GM18951 (cell line): ENCODE results near the gene ZFP91.

Experiments
- POLR2A ChIP-seq: IDR thresholded peaks from 4 replicates; pipeline ENCODE4 v1.6.1; 2011; ENCODE audit warnings: mild to moderate bottlenecking; ENCODE audit not compliant: insufficient read length, insufficient read depth; ENCODE audit errors: extremely low read depth
- in situ Hi-C: fragments of 300-500 bp; cut with MboI; formaldehyde crosslinking; loops from one replicate; pipeline ENCODE4 v1.12.0; 2022; ENCODE audit warnings: low sequenced_read_pairs, mixed read lengths, inconsistent platforms; ENCODE audit not compliant: unreplicated experiment

ZFP91 gene

GRCh38 chr11:58626934-58627483 lies 48.1 kb downstream of the ZFP91 start:
- in situ Hi-C loops: no loop called here
- TF ChIP-seq POLR2A: no peak

DNA sequence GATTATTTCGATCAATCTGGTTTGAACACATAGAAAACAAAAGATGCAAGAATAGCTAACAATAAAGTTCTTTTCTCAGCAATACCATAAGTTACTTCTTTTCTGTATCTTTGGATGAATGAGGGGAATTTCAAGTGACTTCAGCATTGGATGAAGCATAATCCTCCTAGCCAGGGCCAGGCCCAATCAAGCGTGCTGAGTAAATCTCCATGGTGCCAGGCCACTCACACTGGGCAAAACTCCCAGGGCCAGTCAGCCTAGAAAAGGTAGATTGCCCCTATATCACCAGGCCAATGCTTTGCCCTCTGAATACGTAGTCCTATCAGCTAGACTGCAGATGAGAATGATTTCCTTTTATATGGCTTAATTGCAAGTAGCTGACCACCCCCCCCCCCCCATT lies 49.6 kb downstream of the ZFP91 start:
- no peak for TF ChIP-seq POLR2A
- in situ Hi-C loops: no loop called here

GRCh38 chr11:58629857-58630256 lies 51.0 kb downstream of the ZFP91 start:
- TF ChIP-seq POLR2A: no peak
- in situ Hi-C loops: no loop called here

GRCh38 chr11:58631378-58631777 lies 52.5 kb downstream of the ZFP91 start:
- no peak for TF ChIP-seq POLR2A
- in situ Hi-C loops: no loop called here

DNA sequence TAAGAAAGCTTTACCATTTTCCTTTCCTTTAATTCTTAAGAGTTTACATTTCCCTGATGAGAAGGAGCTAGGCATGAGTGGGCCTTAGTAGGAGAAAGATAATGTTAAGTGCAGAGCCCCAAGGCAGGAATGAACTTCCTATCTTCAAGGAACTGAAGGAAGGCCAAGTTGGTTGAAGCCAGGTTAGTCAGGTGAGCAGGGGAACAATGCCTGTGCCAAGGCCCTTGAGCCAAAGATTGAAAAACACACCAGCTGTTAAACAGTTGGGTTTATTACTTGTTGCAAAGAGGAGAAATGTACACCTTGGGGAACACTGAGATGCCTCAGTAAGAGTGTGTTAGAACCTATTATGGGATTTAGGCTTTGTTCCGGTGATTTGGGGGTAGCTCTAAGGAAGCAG lies 53.6 kb downstream of the ZFP91 start:
- TF ChIP-seq POLR2A: no peak
- in situ Hi-C loops: no loop called here

DNA sequence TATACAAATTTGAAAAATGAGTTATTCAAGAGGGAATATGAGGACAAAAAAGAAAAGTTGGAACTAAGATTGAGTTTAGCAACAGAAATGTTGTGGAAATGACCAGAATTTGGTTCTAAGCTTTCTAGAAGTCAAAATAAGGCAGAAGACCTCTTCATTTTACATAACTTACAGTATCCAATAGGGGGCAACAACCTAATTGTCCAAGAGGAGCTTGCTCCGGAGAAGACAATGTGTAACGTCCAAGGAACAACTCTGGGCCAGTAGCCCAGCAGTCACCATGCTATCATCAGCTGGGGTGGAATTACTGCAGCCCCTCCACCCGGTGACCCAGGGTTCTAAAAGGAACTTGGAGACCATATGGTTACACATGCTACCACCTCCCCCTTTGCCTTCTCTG lies 57.7 kb downstream of the ZFP91 start:
- TF ChIP-seq POLR2A: no peak
- in situ Hi-C loops: no loop called here

DNA sequence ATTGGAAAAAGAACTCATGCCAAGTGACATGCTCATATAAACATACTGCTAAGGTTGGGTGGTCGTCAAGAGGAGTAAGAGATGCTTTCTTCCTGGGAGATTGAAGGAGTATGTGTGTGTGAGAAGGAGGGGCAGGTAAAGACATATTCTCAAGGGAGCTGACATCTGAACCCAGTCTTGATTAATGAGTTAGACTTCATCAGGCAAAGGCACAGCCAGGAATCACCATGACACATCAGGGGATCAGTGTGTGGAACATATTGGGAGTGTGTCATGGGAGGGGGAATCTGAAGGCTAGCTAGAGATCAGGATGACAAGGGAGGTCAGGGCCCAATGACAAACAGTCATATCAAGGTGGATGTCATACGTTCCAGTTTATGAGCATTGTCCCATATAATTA lies 58.5 kb downstream of the ZFP91 start:
- no peak for TF ChIP-seq POLR2A
- in situ Hi-C loops: no loop called here

DNA sequence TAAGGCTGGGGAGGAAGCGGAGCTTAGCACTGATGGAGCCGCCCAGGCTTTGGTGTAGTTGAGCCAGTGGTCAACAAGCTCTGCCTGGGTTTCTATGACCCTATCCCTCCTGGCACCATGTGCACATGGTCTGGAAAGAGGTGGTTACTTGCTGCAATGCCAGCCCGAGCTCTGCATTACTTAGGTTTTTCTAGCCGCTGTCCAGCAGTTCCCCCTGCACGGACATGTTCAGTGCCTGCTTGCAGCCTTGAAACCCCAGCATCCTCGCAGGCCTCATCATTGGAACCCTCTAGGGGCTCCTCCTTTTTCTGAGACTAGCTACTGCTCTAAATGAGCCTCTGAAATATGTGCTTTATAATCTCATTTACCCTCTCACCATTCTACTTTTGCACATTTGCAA lies 60.2 kb downstream of the ZFP91 start:
- in situ Hi-C loops: no loop called here
- no peak for TF ChIP-seq POLR2A

DNA sequence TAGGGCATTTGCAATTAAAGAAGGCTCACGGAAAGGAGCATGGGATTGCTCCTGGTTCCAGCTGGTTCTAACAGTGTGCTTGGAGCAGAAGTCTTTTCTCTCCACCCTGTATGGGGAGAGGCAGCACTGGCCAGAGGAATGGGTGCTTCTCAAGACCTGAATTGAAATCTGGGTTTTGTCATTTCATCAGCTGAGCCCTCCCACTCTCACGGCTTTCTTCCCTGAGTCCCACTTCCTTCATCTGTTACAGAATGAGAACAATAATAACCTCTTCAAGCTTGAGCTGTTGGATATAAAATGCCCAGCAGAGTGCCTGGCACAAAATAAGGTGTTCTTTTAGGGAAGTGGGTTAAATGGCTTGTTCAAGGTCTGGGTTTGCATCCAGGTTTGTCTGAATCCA lies 60.8 kb downstream of the ZFP91 start:
- in situ Hi-C loops: no loop called here
- no peak for TF ChIP-seq POLR2A

GRCh38 chr11:58640386-58641023 lies 61.6 kb downstream of the ZFP91 start:
- in situ Hi-C loops: no loop called here
- no peak for TF ChIP-seq POLR2A

DNA sequence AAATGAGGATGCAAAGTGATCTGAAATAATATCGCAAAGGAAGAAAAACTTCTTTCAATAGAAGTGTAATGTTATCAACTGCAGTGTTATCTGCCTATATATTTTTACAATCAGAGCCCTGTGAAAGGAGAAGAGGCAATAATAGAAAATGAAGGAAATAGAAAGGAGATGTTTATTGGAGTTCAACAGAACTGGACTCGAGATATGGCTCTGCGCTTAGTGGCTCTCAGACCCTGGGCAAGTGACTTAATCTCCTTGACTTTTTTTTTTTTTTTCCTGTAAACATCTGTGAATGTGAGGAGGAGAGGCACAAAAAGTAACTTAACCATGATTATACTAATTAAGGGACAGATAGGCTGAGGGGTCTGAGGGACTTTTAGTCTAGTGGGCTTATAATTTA lies 62.5 kb downstream of the ZFP91 start:
- in situ Hi-C loops: no loop called here
- no peak for TF ChIP-seq POLR2A

DNA sequence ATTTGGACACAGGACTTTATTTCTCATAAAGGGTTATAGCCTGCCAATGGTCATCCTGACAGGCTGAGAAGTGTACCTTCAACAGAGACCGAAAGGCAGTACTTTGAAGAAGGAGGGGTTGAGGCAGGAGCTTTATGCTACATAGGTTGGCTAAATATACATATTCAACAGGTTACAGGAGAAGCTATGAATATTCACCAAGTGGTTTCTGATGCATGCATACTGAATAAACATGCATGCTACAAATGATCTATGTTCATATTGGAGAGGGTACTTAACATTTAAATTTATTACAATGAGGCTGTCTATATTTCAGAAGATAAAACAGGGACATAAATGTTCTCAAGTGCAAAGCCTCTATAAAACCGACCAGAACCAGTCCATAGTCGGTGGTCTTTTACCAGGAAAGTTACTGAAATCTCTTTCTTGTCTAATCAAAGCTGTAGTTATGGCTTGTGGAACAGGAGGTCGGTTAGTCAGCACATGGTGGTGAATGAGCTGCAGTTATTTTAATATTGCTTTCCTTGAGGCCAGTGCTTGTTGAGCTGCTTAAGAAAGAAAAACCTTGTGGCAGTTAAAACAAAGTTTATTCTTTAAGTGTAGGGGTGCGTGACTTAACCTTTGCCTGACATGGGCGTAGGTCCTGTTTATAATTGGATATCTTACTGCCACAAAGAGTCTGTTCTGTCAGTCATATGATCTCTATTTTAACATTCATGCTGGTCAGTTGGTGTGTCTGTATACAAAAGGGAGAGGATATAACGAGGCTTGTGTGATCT lies 63.1 kb downstream of the ZFP91 start:
- no peak for TF ChIP-seq POLR2A
- in situ Hi-C loops: no loop called here

DNA sequence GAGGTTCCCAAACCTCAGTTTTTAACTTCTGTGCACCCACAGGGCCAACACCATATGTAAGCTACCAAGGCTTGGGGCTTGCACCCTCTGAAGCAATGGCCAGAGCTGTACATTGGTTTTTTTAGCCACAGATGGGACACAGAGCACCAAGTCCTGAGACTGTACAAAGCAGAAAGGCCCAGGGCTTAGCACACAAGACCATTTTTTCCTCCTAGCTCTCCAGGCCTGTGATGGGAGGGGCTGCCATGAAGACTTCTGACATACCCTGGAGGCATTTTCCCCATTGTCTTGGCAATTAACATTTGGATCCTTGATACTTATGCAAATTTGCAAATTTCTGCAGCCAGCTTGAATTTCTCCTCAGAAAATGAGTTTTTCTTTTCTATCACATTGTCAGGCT lies 67.0 kb downstream of the ZFP91 start:
- in situ Hi-C loops: no loop called here
- no peak for TF ChIP-seq POLR2A

- in situ Hi-C loops: no loop called here
- TF ChIP-seq POLR2A: no peak
These were observed 68.4 kb downstream of the ZFP91 start for GRCh38 chr11:58647141-58647699.

GRCh38 chr11:58647866-58648265 lies 69.0 kb downstream of the ZFP91 start:
- in situ Hi-C loops: no loop called here
- TF ChIP-seq POLR2A: no peak
